HEK293T (cell line): Measurements from ENCODE around the gene SEL1L3.

Source experiments
- BHLHE40 ChIP-seq: fragments of 450-650 bp; IDR thresholded peaks from 2 replicates; pipeline ENCODE4 v1.6.1; 2016; ENCODE audit warnings: mild to moderate bottlenecking, moderate library complexity, borderline replicate concordance
- ELF4 ChIP-seq: fragments of 450-650 bp; IDR thresholded peaks from 2 replicates; pipeline ENCODE4 v1.6.1; 2017; ENCODE audit warnings: antibody characterized with exemption
- FOXA1 ChIP-seq: fragments of 450-650 bp; IDR thresholded peaks from 2 replicates; pipeline ENCODE4 v1.6.1; 2016; ENCODE audit warnings: mild to moderate bottlenecking
- SP1 ChIP-seq: fragments of 450-650 bp; IDR thresholded peaks from 2 replicates; pipeline ENCODE4 v1.6.1; 2017
- SUZ12 ChIP-seq: fragments of 450-650 bp; IDR thresholded peaks from 2 replicates; pipeline ENCODE4 v1.6.1; 2016; ENCODE audit warnings: mild to moderate bottlenecking
- TARDBP ChIP-seq: fragments of 450-650 bp; IDR thresholded peaks from 2 replicates; pipeline ENCODE4 v1.6.1; 2016
- TF ChIP-seq, protein P1 (sequence below): fragments of 450-650 bp; IDR thresholded peaks from 2 replicates; pipeline ENCODE4 v1.6.1; 2016

DNA sequence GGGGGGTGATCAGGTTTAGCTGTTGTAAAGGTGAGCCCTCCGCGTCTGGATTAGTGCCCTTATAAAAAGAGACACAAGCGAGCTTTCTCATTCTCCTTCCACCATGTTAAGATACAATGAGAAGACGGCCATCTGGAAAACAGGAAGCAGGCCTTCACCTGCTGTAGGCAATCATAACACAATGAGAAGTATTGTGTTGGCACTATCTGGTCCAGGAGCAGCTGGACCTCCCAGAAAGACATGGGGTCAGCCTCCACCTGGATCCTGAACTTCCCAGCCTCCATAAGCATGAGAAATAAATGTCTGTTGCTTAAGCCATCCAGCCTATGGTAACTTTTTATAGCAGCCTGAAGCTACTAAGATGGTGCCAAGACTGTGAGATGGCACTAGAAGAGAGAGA is 42.6 kb upstream of the SEL1L3 start:
- TF ChIP-seq SP1: no peak
- TF ChIP-seq ELF4: no peak
- TF ChIP-seq, protein P1, sequence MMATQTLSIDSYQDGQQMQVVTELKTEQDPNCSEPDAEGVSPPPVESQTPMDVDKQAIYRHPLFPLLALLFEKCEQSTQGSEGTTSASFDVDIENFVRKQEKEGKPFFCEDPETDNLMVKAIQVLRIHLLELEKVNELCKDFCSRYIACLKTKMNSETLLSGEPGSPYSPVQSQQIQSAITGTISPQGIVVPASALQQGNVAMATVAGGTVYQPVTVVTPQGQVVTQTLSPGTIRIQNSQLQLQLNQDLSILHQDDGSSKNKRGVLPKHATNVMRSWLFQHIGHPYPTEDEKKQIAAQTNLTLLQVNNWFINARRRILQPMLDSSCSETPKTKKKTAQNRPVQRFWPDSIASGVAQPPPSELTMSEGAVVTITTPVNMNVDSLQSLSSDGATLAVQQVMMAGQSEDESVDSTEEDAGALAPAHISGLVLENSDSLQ: no peak
- no peak for TF ChIP-seq BHLHE40
- TF ChIP-seq FOXA1: no peak
- TF ChIP-seq TARDBP: no peak
- no peak for TF ChIP-seq SUZ12
